ENCODE results near the gene SHROOM1. TPM values are rescaled to one million over a fixed set of nuclear protein-coding genes. Genes with fewer than 3 reads are reported as not detected.

Gene SHROOM1
- total RNA-seq (2022; extraction: Qiagen RNA extraction; ENCODE audit: low read depth): 6.0 to 11.4 TPM (median 9.4 TPM) in 5 replicates

GRCh38 chr5:132830436-132831094 is at the start of gene SHROOM1:
Gene SHROOM1 (minus strand): TSS chr5:132830647. CDS start chr5:132826140, 4,507 bp downstream.

GRCh38 chr5:132873119-132873929 is 42.9 kb upstream of the SHROOM1 start, which contains the start of gene LEAP2:
Gene LEAP2 (plus strand): TSS chr5:132873668. CDS start chr5:132873695, 27 bp downstream.

GRCh38 chr5:132866342-132867045 is 36.0 kb upstream of the SHROOM1 start, which contains the start of the genes GDF9 and UQCRQ:
Gene GDF9 (minus strand): TSS chr5:132866469. CDS start chr5:132864533, 1,936 bp downstream.
Gene UQCRQ (plus strand): TSS chr5:132866642. CDS start chr5:132866882, 240 bp downstream.

GRCh38 chr5:132812781-132813598 is 17.5 kb downstream of the SHROOM1 start, which contains the start of gene SOWAHA:
Gene SOWAHA (plus strand): TSS chr5:132813302. CDS start chr5:132813622, 320 bp downstream.

DNA sequence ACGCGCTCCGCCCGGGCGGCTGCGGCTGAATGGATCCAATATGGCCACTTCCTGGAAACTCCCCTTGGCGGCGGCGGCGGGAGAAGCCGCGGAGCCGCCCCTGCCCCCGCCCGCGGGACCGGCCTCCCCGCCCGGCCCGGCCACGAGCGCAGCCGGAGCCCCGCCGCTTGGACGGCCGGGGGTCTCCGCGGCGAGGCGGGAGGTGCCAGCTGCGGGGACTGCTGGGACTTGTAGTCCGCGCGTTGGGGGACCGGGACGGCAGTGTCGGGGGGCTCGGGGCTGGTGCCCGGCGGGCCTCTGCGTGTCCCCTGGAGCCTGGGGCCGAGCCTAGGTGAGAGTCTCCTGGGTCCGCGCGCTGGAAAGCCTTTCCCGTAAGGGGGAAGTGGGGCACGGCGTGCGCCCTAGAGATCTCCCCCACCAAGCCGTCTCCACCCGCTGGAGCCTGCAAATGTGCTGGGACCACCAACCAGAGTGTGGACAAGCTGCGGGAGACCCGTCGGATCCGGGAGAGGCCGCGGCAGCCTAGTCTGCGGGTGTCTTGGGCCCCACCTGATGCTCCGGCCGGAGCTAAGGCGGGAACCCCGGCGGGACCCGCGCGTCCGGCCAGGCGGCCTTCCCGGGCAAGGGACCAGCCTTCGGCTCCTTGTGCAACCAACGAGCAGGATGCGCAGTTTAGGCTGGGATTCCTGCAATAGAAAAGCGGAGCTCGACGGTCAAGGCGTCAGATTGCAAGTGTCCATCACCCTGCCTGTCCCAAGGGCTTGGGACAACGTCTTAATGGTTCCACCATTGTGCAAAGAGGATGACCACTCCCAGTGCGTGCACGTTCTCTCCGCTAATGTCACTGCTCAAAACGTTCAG is 53.0 kb downstream of the SHROOM1 start, which contains the start of gene SEPTIN8:
Gene SEPTIN8 (minus strand): TSS at position 31 of the 861 bp plus-strand sequence. CDS start 102 bp downstream, outside the sequence.

Other genes with a start within 250 kb of the SHROOM1 start
- gene IL13, start 172.5 kb downstream of the SHROOM1 start, total RNA-seq (2022; extraction: Qiagen RNA extraction; ENCODE audit: low read depth): 0.07 to 0.24 TPM in 2 of 5 replicates, not detected in the others
- gene IL4, start 156.7 kb downstream of the SHROOM1 start, total RNA-seq (2022; extraction: Qiagen RNA extraction; ENCODE audit: low read depth): not detected in 5 replicates
- 7.1 to 12.0 TPM (median 10.0 TPM) in 5 replicates for gene KIF3A, start 93.1 kb downstream of the SHROOM1 start, total RNA-seq (2022; extraction: Qiagen RNA extraction; ENCODE audit: low read depth)
- 0.07 to 0.26 TPM (median 0.14 TPM) in 5 replicates for gene CCNI2, start 83.2 kb downstream of the SHROOM1 start, total RNA-seq (2022; extraction: Qiagen RNA extraction; ENCODE audit: low read depth)
- gene SEPTIN8, start 53.4 kb downstream of the SHROOM1 start, total RNA-seq (2022; extraction: Qiagen RNA extraction; ENCODE audit: low read depth): 13.0 to 21.5 TPM (median 18.9 TPM) in 5 replicates
- 0.16 to 0.17 TPM (median 0.17 TPM) in 4 of 5 replicates, not detected in the other for gene SOWAHA, start 17.3 kb downstream of the SHROOM1 start, total RNA-seq (2022; extraction: Qiagen RNA extraction; ENCODE audit: low read depth)
- 0.09 to 0.24 TPM (median 0.18 TPM) in 5 replicates for gene GDF9, start 35.8 kb upstream of the SHROOM1 start, total RNA-seq (2022; extraction: Qiagen RNA extraction; ENCODE audit: low read depth)
- gene UQCRQ, start 36.0 kb upstream of the SHROOM1 start, total RNA-seq (2022; extraction: Qiagen RNA extraction; ENCODE audit: low read depth): 367 to 625 TPM (median 509 TPM) in 5 replicates
- gene LEAP2, start 43.0 kb upstream of the SHROOM1 start, total RNA-seq (2022; extraction: Qiagen RNA extraction; ENCODE audit: low read depth): 0.56 to 1.1 TPM (median 0.76 TPM) in 5 replicates
- 10.8 to 25.6 TPM (median 23.3 TPM) in 5 replicates for gene AFF4, start 133.0 kb upstream of the SHROOM1 start, total RNA-seq (2022; extraction: Qiagen RNA extraction; ENCODE audit: low read depth)
- gene ZCCHC10, start 195.9 kb upstream of the SHROOM1 start, total RNA-seq (2022; extraction: Qiagen RNA extraction; ENCODE audit: low read depth): 30.4 to 36.9 TPM (median 31.4 TPM) in 5 replicates
- gene HSPA4, start 221.4 kb upstream of the SHROOM1 start, total RNA-seq (2022; extraction: Qiagen RNA extraction; ENCODE audit: low read depth): 172 to 202 TPM (median 188 TPM) in 5 replicates

All from A549 treated with RU486 at 1 μM for 4 hours (cell line).